MV-4-11 (cell line): Measurements from ENCODE around the gene ERICH4.

Experiments used
- DNase-seq: peaks from one replicate; lab custom pipeline; 2025; lab: John Stamatoyannopoulos, UW

Gene ERICH4

GRCh38 chr19:41414461-41414860 lies 28.5 kb upstream of the ERICH4 start:
- no peak for DNase-seq

- no peak for DNase-seq
Measured at GRCh38 chr19:41415154-41415571, 27.8 kb upstream of the ERICH4 start.

- peak; percentile 60 for DNase-seq
Measured at GRCh38 chr19:41416194-41416674, 26.7 kb upstream of the ERICH4 start.

- peak; percentile 93 for DNase-seq
Measured at GRCh38 chr19:41420101-41420880, 22.7 kb upstream of the ERICH4 start.

GRCh38 chr19:41421314-41421713 lies 21.6 kb upstream of the ERICH4 start:
- no peak for DNase-seq

- DNase-seq: no peak
Measured at GRCh38 chr19:41421973-41422372, 21.0 kb upstream of the ERICH4 start.

GRCh38 chr19:41422456-41422855 lies 20.5 kb upstream of the ERICH4 start:
- DNase-seq: no peak

- no peak for DNase-seq
Measured at GRCh38 chr19:41422955-41423354, 20.0 kb upstream of the ERICH4 start.

GRCh38 chr19:41424335-41425173 lies 18.4 kb upstream of the ERICH4 start:
- DNase-seq: peak; percentile 50

- DNase-seq: no peak
Measured at GRCh38 chr19:41425174-41426115, 17.5 kb upstream of the ERICH4 start.

- no peak for DNase-seq
Measured at GRCh38 chr19:41426116-41426841, 16.7 kb upstream of the ERICH4 start.

- DNase-seq: peak; percentile 42
Measured at GRCh38 chr19:41426952-41427646, 15.9 kb upstream of the ERICH4 start, which contains the start of gene B3GNT8. Gene B3GNT8 (minus strand): TSS chr19:41427374. CDS start chr19:41426778, 596 bp downstream.

- no peak for DNase-seq
Measured at GRCh38 chr19:41427647-41428480, 15.1 kb upstream of the ERICH4 start.

- DNase-seq: no peak
Measured at GRCh38 chr19:41428481-41428859, 14.5 kb upstream of the ERICH4 start.

- DNase-seq: peak; percentile 45
Measured at GRCh38 chr19:41430922-41431321, 12.0 kb upstream of the ERICH4 start.

GRCh38 chr19:41431426-41432386 lies 11.2 kb upstream of the ERICH4 start:
- DNase-seq: peak; percentile 83

- DNase-seq: no peak
Measured at GRCh38 chr19:41433171-41433570, 9.8 kb upstream of the ERICH4 start.

GRCh38 chr19:41434450-41434849 lies 8.5 kb upstream of the ERICH4 start:
- peak; percentile 47 for DNase-seq
